ENCODE results near the gene FHOD3. TPM values are rescaled to one million over a fixed set of nuclear protein-coding genes. Genes with fewer than 3 reads are reported as not detected.

The FHOD3 gene
- total and polyA plus RNA-seq, 2 of the 8 experiments (the other 6 are each of a cell fraction or from before 2014, with no cell fraction given) = 9.7 to 10.5 TPM

DNA sequence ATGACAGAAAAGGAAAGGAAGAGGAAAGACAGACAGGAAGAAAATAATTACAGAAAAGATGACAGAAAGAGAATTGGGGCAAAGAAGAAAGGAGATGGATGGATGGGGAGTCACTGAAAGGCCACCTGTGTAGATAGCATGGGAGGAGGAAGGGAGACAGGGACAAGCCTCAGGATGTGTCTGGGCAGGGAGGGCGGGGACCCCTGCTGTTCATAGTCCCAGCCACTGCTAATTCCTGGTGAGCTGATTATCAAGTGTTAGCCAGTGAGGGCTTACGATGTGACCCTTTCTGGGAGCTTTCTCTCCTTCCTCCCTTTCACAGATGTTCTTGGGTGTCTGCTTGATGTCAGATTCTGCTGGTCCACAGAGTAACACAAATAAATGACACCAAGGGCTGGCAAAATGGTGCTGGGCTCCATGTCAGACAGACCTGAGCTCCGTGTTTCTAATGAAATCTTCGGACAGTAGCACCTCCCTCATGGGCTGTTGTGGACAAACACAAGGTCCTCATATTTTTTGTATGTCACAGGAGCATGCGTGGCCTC lies 13.6 kb downstream of the FHOD3 start:
- H4K91ac ChIP-seq (replicated peaks; ENCODE audit: insufficient read length, low read length) = no peak overlapping the region
- WGBS, 2 experiments (ENCODE audit: extremely low coverage in 1 of 2, insufficient coverage in 1 of 2, insufficient read length in 1 of 2, insufficient replicate concordance in 2 of 2, low coverage in 1 of 2, low lambda C conversion rate in 2 of 2, missing lambda C conversion rate in 1 of 2) = 93% methylated on average over 3 of the region's 5 CpGs; no CpG with 5 or more reads in 1 of the 2 experiments
- no peak overlapping the region for H2BK5ac ChIP-seq (ENCODE audit: low read depth, low read length)
- H3K79me2 ChIP-seq (ENCODE audit: control insufficient read depth in 1 of 2, insufficient read depth in 2 of 2, low read length in 2 of 2) = no peaks in the 10 kb centered on the region; a peak in 1 of 4 replicates
- ChIA-PET POLR2A (ENCODE audit: partially characterized antibody) (interaction anchor here (0.6 kb wide), 1 partner anchor 88 kb away, joined by 3 read pairs; no protein-coding TSS in a partner anchor), CTCF (ENCODE audit: partially characterized antibody) (interaction anchor here (1.6 kb wide), 1 partner anchor 24 kb away, joined by 5 read pairs; no protein-coding TSS in a partner anchor)
- H3K4me3 ChIP-seq (ENCODE audit: extremely low read depth in 1 of 4, insufficient read depth in 2 of 4, low read depth in 3 of 4, low read length in 4 of 4) = no peak overlapping the region
- no peak overlapping the region for H2BK12ac ChIP-seq (ENCODE audit: low read depth, low read length)
- no peaks in the 10 kb centered on the region for H4K20me1 ChIP-seq (replicated peaks in 1 of 2; ENCODE audit: control insufficient read depth in 1 of 2, insufficient read depth in 2 of 2, low read length in 2 of 2)
- no peak overlapping the region for H4K5ac ChIP-seq (ENCODE audit: insufficient read length, low read depth, low read length)
- peak overlapping the region; percentile 62; the same call in 1 of the 2 replicates for H2BK15ac ChIP-seq (ENCODE audit: low read length)
- no peak overlapping the region for H2AFZ ChIP-seq (ENCODE audit: low read length)
- no peak for DNase-seq (ENCODE audit: low read depth in 1 of 2, low spot score in 2 of 2)
- no peaks in the 10 kb centered on the region for H3K36me3 ChIP-seq (ENCODE audit: control insufficient read depth in 2 of 4, insufficient read depth in 4 of 4, low read length in 3 of 4)
- H2BK20ac ChIP-seq (ENCODE audit: low read length) = no peak overlapping the region
- H3K27me3 ChIP-seq (replicated peaks in 1 of 4; ENCODE audit: control insufficient read depth in 3 of 4, extremely low read depth in 1 of 4, insufficient read depth in 3 of 4, low read length in 3 of 4) = no peaks in the 10 kb centered on the region
- peaks cover 2 to 10% (median 5%) of the 10 kb centered on the region in 4 experiments; a peak in 6 of 7 replicates for H3K4me1 ChIP-seq (replicated peaks in 1 of 4; ENCODE audit: control insufficient read depth in 3 of 4, insufficient read depth in 4 of 4, low read length in 3 of 4)
- no peak overlapping the region for H3K18ac ChIP-seq (ENCODE audit: extremely low read depth, low read length)
- no peak overlapping the region for H3K9ac ChIP-seq (replicated peaks in 1 of 4; ENCODE audit: extremely low read depth in 1 of 4, low read depth in 3 of 4, low read length in 3 of 4)
- no peak overlapping the region for H4K8ac ChIP-seq (ENCODE audit: extremely low read depth, insufficient read depth, low read length)
- H3K4me2 ChIP-seq (ENCODE audit: insufficient read depth in 1 of 2, low read depth in 2 of 2, low read length in 2 of 2) = no peak overlapping the region
- no peak overlapping the region for H3K23ac ChIP-seq (ENCODE audit: insufficient read length)
- no peaks in the 10 kb centered on the region for H3K23me2 ChIP-seq (ENCODE audit: low read depth, low read length)
- H2AK5ac ChIP-seq (ENCODE audit: low read depth, low read length) = no peak overlapping the region
- H3K79me1 ChIP-seq (ENCODE audit: low read depth, low read length) = no peaks in the 10 kb centered on the region; the same call in 1 of the 2 replicates
- no peak for FAIRE-seq
- TF ChIP-seq RBBP5 (IDR thresholded peaks at IDR 0.05; ENCODE audit: borderline replicate concordance, low read depth, low read length) = no peak
- TF ChIP-seq SP1 (IDR thresholded peaks at IDR 0.05; ENCODE audit: low read depth, low read length) = no peak
- TF ChIP-seq SP4 (IDR thresholded peaks at IDR 0.05; ENCODE audit: low read length) = no peak
- TF ChIP-seq RXRA (IDR thresholded peaks at IDR 0.05; ENCODE audit: insufficient read depth, low read depth, low read length) = no peak
- TF ChIP-seq, protein P1, sequence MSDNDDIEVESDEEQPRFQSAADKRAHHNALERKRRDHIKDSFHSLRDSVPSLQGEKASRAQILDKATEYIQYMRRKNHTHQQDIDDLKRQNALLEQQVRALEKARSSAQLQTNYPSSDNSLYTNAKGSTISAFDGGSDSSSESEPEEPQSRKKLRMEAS (IDR thresholded peaks at IDR 0.05) = no peak
- no peak for TF ChIP-seq TBP (IDR thresholded peaks at IDR 0.05; ENCODE audit: low read depth, low read length)
- TF ChIP-seq ZNF274 (IDR thresholded peaks at IDR 0.05; ENCODE audit: borderline replicate concordance, extremely low read depth, low read length) = no peak
- TF ChIP-seq, protein P2, sequence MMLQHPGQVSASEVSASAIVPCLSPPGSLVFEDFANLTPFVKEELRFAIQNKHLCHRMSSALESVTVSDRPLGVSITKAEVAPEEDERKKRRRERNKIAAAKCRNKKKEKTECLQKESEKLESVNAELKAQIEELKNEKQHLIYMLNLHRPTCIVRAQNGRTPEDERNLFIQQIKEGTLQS (IDR thresholded peaks at IDR 0.05; ENCODE audit: insufficient read depth, low read depth, low read length) = no peak
- TF ChIP-seq KDM1A (IDR thresholded peaks at IDR 0.05; ENCODE audit: borderline replicate concordance, low read length) = no peak
- no peak for TF ChIP-seq POLR2A (IDR thresholded peaks at IDR 0.05; ENCODE audit: control extremely low read depth in 1 of 2, low read depth in 2 of 2, low read length in 2 of 2)
- TF ChIP-seq SAP30 (IDR thresholded peaks at IDR 0.05; ENCODE audit: insufficient read depth, insufficient replicate concordance, low read length) = no peak
- no peak for TF ChIP-seq KDM5A (IDR thresholded peaks at IDR 0.05; ENCODE audit: low read length)
- H3K27ac ChIP-seq (ENCODE audit: low read depth, low read length) = no peak overlapping the region
- no peak overlapping the region for H2BK120ac ChIP-seq (replicated peaks; ENCODE audit: low read depth, low read length)
- H3K9me3 ChIP-seq (ENCODE audit: insufficient read depth in 2 of 2, low read depth in 1 of 2, low read length in 1 of 2) = no peaks in the 10 kb centered on the region
- no peak overlapping the region for H3K56ac ChIP-seq (replicated peaks; ENCODE audit: insufficient read length, low read depth, low read length)
- no peak overlapping the region for H3K4ac ChIP-seq (replicated peaks; ENCODE audit: insufficient read length, low read depth, low read length)
- no peak overlapping the region for H3K14ac ChIP-seq (ENCODE audit: insufficient read length)
